Breast epithelium (tissue), 4 donors: Measurements from ENCODE around the gene HPDL. TPM values are rescaled to one million over a fixed set of nuclear protein-coding genes. Genes with fewer than 3 reads are reported as not detected.
A peak's percentile ranks its signal among the peaks of the same experiment; 100 is the strongest.

Source experiments
- DNase-seq, 2 donors: peaks; one replicate each; pipeline ENCODE4 v3.0.0-alpha.2; 2019; ENCODE audit warnings: low spot score in 2 of 2
- H3K27ac ChIP-seq, 2 donors: fragments of 200-600 bp; sonication (generic) in 1 of 2; one replicate each; pipeline ENCODE4 v1.5.1; 2016 to 2019; ENCODE audit warnings: mild to moderate bottlenecking in 1 of 2
- H3K27me3 ChIP-seq, 2 donors: fragments of 200-600 bp; sonication (generic) in 1 of 2; one replicate each; pipeline versions ENCODE4 v1.5.1 to v1.6.0; 2017 to 2019; ENCODE audit warnings: control low read depth in 1 of 2, mild to moderate bottlenecking in 1 of 2
- H3K36me3 ChIP-seq: fragments of 200-600 bp; one replicate; pipeline ENCODE4 v1.5.1; 2019
- H3K4me1 ChIP-seq, 2 donors: fragments of 200-600 bp; sonication (generic); one replicate each; pipeline ENCODE4 v1.5.1; 2016 to 2019; ENCODE audit warnings: control low read depth in 1 of 2
- H3K4me3 ChIP-seq, 3 donors: fragments of 200-600 bp; sonication (generic); 1 replicate in 2 of 3; 2 replicates in 1 of 3; pipeline ENCODE4 v1.5.1; 2016 to 2019; ENCODE audit warnings: mild to moderate bottlenecking in 3 of 3, moderate library complexity in 2 of 3
- H3K9me3 ChIP-seq, 2 donors: fragments of 200-600 bp; sonication (generic) in 1 of 2; one replicate each; pipeline ENCODE4 v1.5.1; 2016 to 2019; ENCODE audit warnings: control low read depth in 1 of 2
- CTCF ChIP-seq, 3 donors: fragments of 450-650 bp; IDR thresholded peaks; one replicate each; pipeline ENCODE4 v1.5.1; 2016 to 2017; ENCODE audit warnings: antibody characterized with exemption in 3 of 3, mild to moderate bottlenecking in 3 of 3, moderate library complexity in 3 of 3
- POLR2A ChIP-seq: fragments of 450-650 bp; IDR thresholded peaks from one replicate; pipeline ENCODE4 v1.6.1; 2016; ENCODE audit warnings: antibody characterized with exemption, mild to moderate bottlenecking, moderate library complexity
- POLR2AphosphoS5 ChIP-seq, 3 donors: sonication (generic); formaldehyde crosslinking; IDR thresholded peaks; one replicate each; pipeline ENCODE4 v1.6.1; 2017; ENCODE audit warnings: antibody characterized with exemption in 3 of 3
- intact Hi-C: fragments of 100-400 bp; cut with DNase I; formaldehyde crosslinking; loops from one replicate; pipeline ENCODE4 v1.15.1; 2023; ENCODE audit warnings: low total_unique reads
- total RNA-seq, 3 donors: library from RNA; depleted of rRNA; stranded (reverse); fragments of >200 nt; gene quantifications; one replicate each; pipeline ENCODE4 v1.1.0, GENCODE V29; 2016

HPDL gene
- total RNA-seq, 3 donors from 2014 or later = 0.44 TPM; not detected in 2

DNA sequence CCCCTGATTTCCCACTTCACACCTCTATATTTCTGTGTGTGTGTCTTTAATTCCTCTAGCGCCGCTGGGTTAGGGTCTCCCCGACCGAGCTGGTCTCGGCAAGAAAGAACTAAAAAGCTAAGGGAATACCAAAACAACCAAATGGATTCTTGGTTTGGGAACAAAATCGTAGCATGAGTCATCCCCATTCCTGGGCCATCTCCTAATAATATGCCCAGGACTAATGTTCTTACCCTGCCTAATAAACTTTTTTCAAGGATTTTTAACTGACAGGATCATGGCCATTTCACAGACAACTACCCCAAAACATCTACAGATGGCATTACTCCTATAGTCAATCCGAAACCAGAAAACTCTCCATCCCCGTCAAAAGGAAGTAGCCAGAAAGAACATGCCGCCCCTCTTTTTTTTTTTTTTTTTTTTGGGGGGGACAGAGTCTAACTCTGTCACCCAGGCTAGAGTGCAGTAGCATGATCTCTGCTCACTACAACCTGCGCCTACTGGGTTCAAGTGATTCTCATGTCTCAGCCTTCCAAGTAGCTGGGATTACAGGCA is 4.1 kb upstream of the HPDL start:
- intact Hi-C loops = no loop called here
- H3K4me1 ChIP-seq = no peaks in the 10 kb centered on the region
- H3K36me3 ChIP-seq = no peaks in the 10 kb centered on the region
- H3K27me3 ChIP-seq = no peaks in the 10 kb centered on the region
- no peak overlapping the region for H3K4me3 ChIP-seq
- TF ChIP-seq POLR2AphosphoS5 (IDR thresholded peaks at IDR 0.05) = no peak
- no peak for TF ChIP-seq CTCF (IDR thresholded peaks at IDR 0.05)
- no peak for TF ChIP-seq POLR2A
- no peaks in the 10 kb centered on the region for H3K9me3 ChIP-seq
- H3K27ac ChIP-seq = no peak overlapping the region
- DNase-seq = no peak

DNA sequence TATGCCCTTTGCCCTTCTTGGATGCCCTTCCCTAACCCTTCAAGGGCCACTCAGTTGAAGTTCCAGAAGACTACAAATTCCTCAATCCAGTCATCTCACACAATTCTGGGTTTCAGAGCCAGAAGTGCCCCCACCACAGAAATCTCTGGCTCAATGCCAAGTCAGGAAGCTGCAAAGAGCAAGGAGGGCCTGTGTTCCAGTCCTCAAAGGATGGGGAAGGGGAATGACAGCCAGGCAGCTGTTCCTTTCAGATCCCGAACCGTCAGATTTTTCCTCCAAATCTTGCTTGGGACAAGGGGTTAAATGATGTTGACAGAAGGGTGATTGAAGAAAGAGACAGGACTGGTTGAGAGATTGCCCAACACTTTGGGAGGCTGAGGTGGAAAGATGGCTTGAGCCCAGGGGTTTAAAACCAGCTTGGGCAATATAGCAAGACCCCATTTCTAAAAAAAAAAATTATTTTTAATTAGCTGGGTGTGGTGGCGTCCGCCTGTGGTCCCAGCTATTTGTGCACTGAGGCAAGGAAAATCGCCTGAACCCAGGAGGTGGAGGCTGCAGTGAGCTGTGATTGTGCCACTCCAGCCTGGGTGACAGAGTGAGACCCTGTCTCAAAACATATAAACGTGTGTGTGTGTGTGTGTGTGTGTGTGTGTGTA is 716 bp upstream of the HPDL start:
- no peaks in the 10 kb centered on the region for H3K9me3 ChIP-seq
- no peaks in the 10 kb centered on the region for H3K27me3 ChIP-seq
- no peaks in the 10 kb centered on the region for H3K4me1 ChIP-seq
- intact Hi-C loops = no loop called here
- H3K4me3 ChIP-seq = peak overlapping the region; percentile 43 to 75 (median 57)
- H3K27ac ChIP-seq = no peak overlapping the region
- TF ChIP-seq POLR2A (no peak), CTCF (IDR thresholded peaks at IDR 0.05) (no peak), POLR2AphosphoS5 (IDR thresholded peaks at IDR 0.05) (no peak)
- DNase-seq = no peak
- H3K36me3 ChIP-seq = no peaks in the 10 kb centered on the region

DNA sequence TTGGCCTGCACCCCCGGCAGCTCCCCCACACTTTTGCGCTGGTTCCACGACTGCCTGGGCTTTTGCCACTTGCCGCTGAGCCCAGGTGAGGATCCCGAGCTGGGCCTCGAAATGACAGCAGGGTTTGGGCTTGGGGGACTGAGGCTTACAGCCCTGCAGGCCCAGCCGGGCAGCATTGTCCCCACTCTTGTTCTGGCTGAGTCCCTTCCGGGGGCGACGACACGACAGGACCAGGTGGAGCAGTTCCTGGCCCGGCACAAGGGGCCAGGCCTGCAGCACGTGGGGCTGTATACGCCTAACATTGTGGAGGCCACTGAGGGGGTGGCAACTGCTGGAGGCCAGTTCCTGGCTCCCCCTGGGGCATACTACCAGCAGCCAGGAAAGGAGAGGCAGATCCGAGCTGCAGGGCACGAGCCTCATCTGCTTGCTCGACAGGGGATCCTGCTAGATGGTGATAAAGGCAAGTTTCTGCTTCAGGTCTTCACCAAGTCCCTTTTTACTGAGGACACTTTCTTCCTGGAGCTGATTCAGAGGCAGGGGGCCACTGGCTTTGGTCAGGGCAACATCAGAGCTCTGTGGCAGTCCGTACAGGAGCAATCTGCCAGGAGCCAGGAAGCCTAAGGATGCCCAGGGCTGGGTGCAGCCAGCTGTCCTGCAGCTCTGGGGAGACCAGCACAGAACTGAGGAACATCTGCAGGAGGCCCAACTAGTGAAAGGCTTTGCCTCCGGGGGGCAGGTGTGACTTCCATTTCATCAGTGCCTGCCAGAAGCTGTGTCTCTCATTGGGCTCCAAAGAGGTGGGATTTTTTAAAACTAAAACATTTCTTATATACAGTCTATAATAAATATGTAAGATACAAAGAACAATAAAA is 1.2 kb downstream of the HPDL start:
- H3K27ac ChIP-seq = no peak overlapping the region
- H3K27me3 ChIP-seq = no peaks in the 10 kb centered on the region
- no peaks in the 10 kb centered on the region for H3K9me3 ChIP-seq
- no peak for TF ChIP-seq POLR2A
- TF ChIP-seq POLR2AphosphoS5 (IDR thresholded peaks at IDR 0.05) = no peak
- no peak for TF ChIP-seq CTCF (IDR thresholded peaks at IDR 0.05)
- DNase-seq = no peak
- H3K4me3 ChIP-seq = peak overlapping the region; percentile 43 to 75 (median 57)
- intact Hi-C loops = no loop called here
- no peaks in the 10 kb centered on the region for H3K4me1 ChIP-seq
- no peaks in the 10 kb centered on the region for H3K36me3 ChIP-seq

DNA sequence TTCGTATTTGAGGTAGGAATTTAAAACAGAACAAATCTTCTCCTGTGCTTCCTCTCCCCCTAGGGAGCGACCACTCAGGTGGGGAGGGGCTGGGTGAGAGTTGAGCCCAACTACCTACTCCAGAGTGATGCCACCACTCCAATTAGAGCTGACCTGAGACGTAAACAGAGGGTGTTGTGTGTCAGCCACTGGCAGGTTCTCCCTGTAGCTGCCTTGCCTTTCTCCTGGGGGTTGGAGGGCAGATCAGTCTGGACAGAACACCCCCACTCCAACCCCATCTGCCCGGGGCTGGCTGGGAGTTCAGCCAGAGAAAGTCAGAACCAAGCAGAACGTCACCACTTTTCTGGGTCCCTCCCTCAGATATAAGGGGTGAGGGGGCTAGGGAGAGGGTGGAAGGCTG is 2.0 kb downstream of the HPDL start:
- H3K27me3 ChIP-seq = no peaks in the 10 kb centered on the region
- intact Hi-C loops = no loop called here
- H3K4me3 ChIP-seq = no peak overlapping the region
- no peak for DNase-seq
- H3K9me3 ChIP-seq = no peaks in the 10 kb centered on the region
- H3K27ac ChIP-seq = no peak overlapping the region
- TF ChIP-seq POLR2AphosphoS5 (IDR thresholded peaks at IDR 0.05) (no peak), CTCF (IDR thresholded peaks at IDR 0.05) (no peak), POLR2A (no peak)
- H3K4me1 ChIP-seq = no peaks in the 10 kb centered on the region
- H3K36me3 ChIP-seq = no peaks in the 10 kb centered on the region

DNA sequence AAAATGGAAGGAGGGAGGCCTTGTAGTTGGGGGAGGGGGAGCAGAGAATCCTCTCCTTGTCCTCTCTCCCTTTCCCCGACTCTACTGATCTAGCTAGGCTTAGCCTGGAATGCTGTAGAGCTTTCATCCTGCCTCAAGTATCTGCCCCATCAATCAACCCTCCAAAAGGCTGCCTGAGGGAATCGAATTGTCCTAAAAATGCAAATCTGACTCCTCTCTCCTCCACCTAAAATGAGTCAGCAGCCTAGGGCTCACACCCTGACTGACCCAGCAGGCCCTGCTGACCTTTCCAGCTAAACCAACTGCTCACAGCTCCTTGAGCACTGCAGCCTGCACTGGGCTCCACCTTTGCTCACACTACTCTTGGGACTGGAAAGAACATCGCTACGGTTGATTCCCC is 2.8 kb downstream of the HPDL start:
- Histone ChIP-seq H3K4me3 (no peak overlapping the region), H3K9me3 (no peaks in the 10 kb centered on the region), H3K27me3 (no peaks in the 10 kb centered on the region), H3K36me3 (no peaks in the 10 kb centered on the region), H3K4me1 (no peaks in the 10 kb centered on the region), H3K27ac (no peak overlapping the region)
- no peak for DNase-seq
- no peak for TF ChIP-seq CTCF (IDR thresholded peaks at IDR 0.05)
- TF ChIP-seq POLR2A = no peak
- no peak for TF ChIP-seq POLR2AphosphoS5 (IDR thresholded peaks at IDR 0.05)
- intact Hi-C loops = no loop called here
